ENCODE data around the gene CTNS. TPM values are rescaled to one million over a fixed set of nuclear protein-coding genes. Genes with fewer than 3 reads are reported as not detected.

The CTNS gene
- total RNA-seq, 4 donors from 2014 or later = 15.0 to 141 (median 60.2) TPM

GRCh38 chr17:3656755-3657587, 20.4 kb downstream of the CTNS start:
- Histone ChIP-seq H3K4me1 (peaks cover 9 to 23% of the 10 kb centered on the region in 2 donors), H3K4me3 (no peak overlapping the region), H3K27ac (no peak overlapping the region), H3K27me3 (no peaks in the 10 kb centered on the region), H3K36me3 (peaks cover 0 to 26% of the 10 kb centered on the region in 2 donors), H3K9me3 (no peaks in the 10 kb centered on the region)
- ATAC-seq (no peak), DNase-seq (no peak)
- intact Hi-C loops (cut with DNase I; ENCODE audit: low total_unique reads) = no loop called here
- TF ChIP-seq POLR2A (IDR thresholded peaks at IDR 0.05) (no peak), CTCF (IDR thresholded peaks at IDR 0.05 in 4 of 5, conservative IDR thresholded peaks at IDR 0.05 in 1 of 5) (no peak)
- in situ Hi-C loops (cut with MboI; ENCODE audit: low sequenced_read_pairs in 4 of 4) = no loop called here

GRCh38 chr17:3657588-3657869, 21.0 kb downstream of the CTNS start:
- Histone ChIP-seq H3K4me1 (peaks cover 9 to 23% of the 10 kb centered on the region in 2 donors), H3K4me3 (no peak overlapping the region), H3K9me3 (no peaks in the 10 kb centered on the region), H3K27me3 (no peaks in the 10 kb centered on the region), H3K36me3 (peaks cover 0 to 29% of the 10 kb centered on the region in 2 donors), H3K27ac (no peak overlapping the region)
- in situ Hi-C loops (cut with MboI; ENCODE audit: low sequenced_read_pairs in 4 of 4) = no loop called here
- no peak for ATAC-seq
- TF ChIP-seq CTCF (IDR thresholded peaks at IDR 0.05 in 4 of 5, conservative IDR thresholded peaks at IDR 0.05 in 1 of 5) (no peak), POLR2A (IDR thresholded peaks at IDR 0.05) (no peak)
- intact Hi-C loops (cut with DNase I; ENCODE audit: low total_unique reads) = no loop called here
- no peak for DNase-seq

GRCh38 chr17:3657874-3658783, 21.6 kb downstream of the CTNS start:
- no peak overlapping the region for H3K4me3 ChIP-seq
- H3K9me3 ChIP-seq = no peaks in the 10 kb centered on the region
- no peaks in the 10 kb centered on the region for H3K27me3 ChIP-seq
- ATAC-seq = no peak
- in situ Hi-C loops (cut with MboI; ENCODE audit: low sequenced_read_pairs in 4 of 4) (no loop called here), intact Hi-C loops (cut with DNase I; ENCODE audit: low total_unique reads) (no loop called here)
- peaks cover 9 to 23% of the 10 kb centered on the region in 2 donors for H3K4me1 ChIP-seq
- H3K27ac ChIP-seq = peak overlapping the region in 2 of 4 donors; percentile 34 to 91
- DNase-seq = no peak
- H3K36me3 ChIP-seq = peaks cover 0 to 35% of the 10 kb centered on the region in 2 donors
- no peak for TF ChIP-seq CTCF (IDR thresholded peaks at IDR 0.05 in 4 of 5, conservative IDR thresholded peaks at IDR 0.05 in 1 of 5)
- TF ChIP-seq POLR2A (IDR thresholded peaks at IDR 0.05) = no peak

GRCh38 chr17:3658784-3659449, 22.4 kb downstream of the CTNS start:
- DNase-seq = no peak
- Histone ChIP-seq H3K9me3 (no peaks in the 10 kb centered on the region), H3K4me3 (no peak overlapping the region), H3K4me1 (peaks cover 9 to 23% of the 10 kb centered on the region in 2 donors), H3K36me3 (peaks cover 0 to 42% of the 10 kb centered on the region in 2 donors), H3K27ac (peak overlapping the region; percentile 64 to 91 (median 80)), H3K27me3 (no peaks in the 10 kb centered on the region)
- in situ Hi-C loops (cut with MboI; ENCODE audit: low sequenced_read_pairs in 4 of 4) = no loop called here
- no peak for TF ChIP-seq POLR2A (IDR thresholded peaks at IDR 0.05)
- TF ChIP-seq CTCF (IDR thresholded peaks at IDR 0.05 in 4 of 5, conservative IDR thresholded peaks at IDR 0.05 in 1 of 5) = no peak
- ATAC-seq = no peak
- intact Hi-C loops (cut with DNase I; ENCODE audit: low total_unique reads) = no loop called here
